Testis (tissue), 3 donors: ENCODE data around the gene PPP6R3. TPM values are rescaled to one million over a fixed set of nuclear protein-coding genes. Genes with fewer than 3 reads are reported as not detected.

ENCODE experiments used
- DNase-seq: peaks from one replicate; pipeline ENCODE4 v3.0.0-alpha.2; 2019
- H3K27ac ChIP-seq, 2 donors: fragments of 200-600 bp; sonication (generic); one replicate each; pipeline ENCODE4 v1.5.1; 2019
- H3K27me3 ChIP-seq: fragments of 200-600 bp; sonication (generic); one replicate; pipeline ENCODE4 v1.5.1; 2019
- H3K36me3 ChIP-seq: fragments of 200-600 bp; sonication (generic); one replicate; pipeline ENCODE4 v1.5.1; 2017; ENCODE audit warnings: low read depth; ENCODE audit errors: missing control alignments
- H3K4me1 ChIP-seq: fragments of 200-600 bp; sonication (generic); one replicate; pipeline ENCODE4 v1.5.1; 2019
- H3K4me3 ChIP-seq, 2 donors: fragments of 200-600 bp; sonication (generic); one replicate each; pipeline ENCODE4 v1.5.1; 2017 to 2019
- H3K9me3 ChIP-seq: fragments of 200-600 bp; sonication (generic); one replicate; pipeline ENCODE4 v1.5.1; 2017
- CTCF ChIP-seq, 3 experiments: fragments of 450-650 bp in 2 of 3; fragments of 200-600 bp in 1 of 3; sonication (generic) in 1 of 3; IDR thresholded peaks; one replicate each; pipeline ENCODE4 v1.5.1; 2016 to 2019; ENCODE audit warnings: antibody characterized with exemption in 3 of 3, mild to moderate bottlenecking in 2 of 3, moderate library complexity in 1 of 3
- POLR2A ChIP-seq: fragments of 450-650 bp; IDR thresholded peaks from one replicate; pipeline ENCODE4 v1.6.1; 2017; ENCODE audit warnings: antibody characterized with exemption, mild to moderate bottlenecking, moderate library complexity
- WGBS, 2 donors: methylation state at CpG; one replicate each; pipeline ENCODE4 v1.1.5; 2018; 5-methylcytosine and 5-hydroxymethylcytosine counted together
- intact Hi-C: fragments of 100-400 bp; cut with DNase I; formaldehyde crosslinking; loops from one replicate; pipeline ENCODE4 v1.15.1; 2023; ENCODE audit warnings: low total_unique reads
- polyA plus RNA-seq: library from polyadenylated mRNA; stranded (reverse); fragments of 350-450 nt; fragmentation: Illumina TruSeq; extraction: RNeasy Lipid Tissue Mini Kit (QIAGEN cat#74804); gene quantifications from one replicate; pipeline ENCODE4 v1.2.3, GENCODE V29; 2014; ENCODE audit warnings: low read depth, low replicate concordance; ENCODE audit not compliant: insufficient read depth
- total RNA-seq, 2 donors: library from RNA; depleted of rRNA; stranded (reverse); fragments of >200 nt; gene quantifications; one replicate each; pipeline ENCODE4 v1.2.3, GENCODE V29; 2016

The PPP6R3 gene
- total and polyA plus RNA-seq, 3 donors from 2014 or later, result 88.5 to 190 (median 188) TPM

- Histone ChIP-seq H3K4me1 (no peaks in the 10 kb centered on the region), H3K4me3 (no peak overlapping the region), H3K36me3 (no peaks in the 10 kb centered on the region), H3K9me3 (no peaks in the 10 kb centered on the region), H3K27me3 (no peaks in the 10 kb centered on the region), H3K27ac (no peak overlapping the region)
- 67 to 70% methylated on average over 10 to 16 of the region's 16 CpGs for WGBS, 2 donors
- TF ChIP-seq POLR2A, result no peak
- TF ChIP-seq CTCF (IDR thresholded peaks at IDR 0.05), result no peak
- no peak for DNase-seq
- intact Hi-C loops, result no loop called here
Observed at GRCh38 chr11:68651985-68652682, 191.6 kb downstream of the PPP6R3 start.

DNA sequence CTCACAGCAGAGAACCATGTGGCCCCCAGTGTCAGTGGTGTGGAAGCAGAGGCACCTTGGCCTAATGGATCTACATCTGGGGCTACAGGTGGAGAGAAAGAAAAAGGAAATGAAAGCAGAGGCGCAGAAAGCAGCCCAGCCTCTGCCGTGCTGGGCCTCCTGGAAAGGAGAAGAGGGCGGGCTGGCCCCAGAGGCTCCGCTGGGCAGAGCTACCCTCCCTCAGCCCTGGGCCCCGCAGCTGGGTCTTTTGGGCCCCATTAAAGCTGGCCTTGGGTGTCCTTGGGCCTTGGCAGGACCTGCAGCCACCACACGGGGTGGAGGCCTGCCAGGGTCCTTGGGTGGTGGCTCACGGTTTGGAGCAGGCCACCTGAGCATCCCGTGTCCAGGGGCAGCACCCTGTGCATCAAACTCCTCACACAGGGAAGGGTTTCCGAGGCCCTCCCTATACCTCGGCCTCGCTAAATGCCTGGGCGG, 192.2 kb downstream of the PPP6R3 start:
- H3K27me3 ChIP-seq, result no peaks in the 10 kb centered on the region
- H3K4me1 ChIP-seq, result no peaks in the 10 kb centered on the region
- H3K27ac ChIP-seq, result no peak overlapping the region
- H3K36me3 ChIP-seq, result no peaks in the 10 kb centered on the region
- no peak for DNase-seq
- no peak for TF ChIP-seq CTCF (IDR thresholded peaks at IDR 0.05)
- no peak for TF ChIP-seq POLR2A
- intact Hi-C loops, result no loop called here
- WGBS, 2 donors, result 86 to 91% methylated on average over 9 to 12 of the region's 12 CpGs
- H3K9me3 ChIP-seq, result no peaks in the 10 kb centered on the region
- no peak overlapping the region for H3K4me3 ChIP-seq

- Histone ChIP-seq H3K4me1 (peaks cover under 1% of the 10 kb centered on the region), H3K9me3 (no peaks in the 10 kb centered on the region), H3K27ac (no peak overlapping the region), H3K36me3 (no peaks in the 10 kb centered on the region), H3K27me3 (no peaks in the 10 kb centered on the region), H3K4me3 (no peak overlapping the region)
- TF ChIP-seq POLR2A (no peak), CTCF (IDR thresholded peaks at IDR 0.05) (no peak)
- no peak for DNase-seq
- intact Hi-C loops, result no loop called here
- 78 to 96% methylated on average over 8 to 24 of the region's 24 CpGs for WGBS, 2 donors
Observed at GRCh38 chr11:68653486-68654430, 193.2 kb downstream of the PPP6R3 start.

DNA sequence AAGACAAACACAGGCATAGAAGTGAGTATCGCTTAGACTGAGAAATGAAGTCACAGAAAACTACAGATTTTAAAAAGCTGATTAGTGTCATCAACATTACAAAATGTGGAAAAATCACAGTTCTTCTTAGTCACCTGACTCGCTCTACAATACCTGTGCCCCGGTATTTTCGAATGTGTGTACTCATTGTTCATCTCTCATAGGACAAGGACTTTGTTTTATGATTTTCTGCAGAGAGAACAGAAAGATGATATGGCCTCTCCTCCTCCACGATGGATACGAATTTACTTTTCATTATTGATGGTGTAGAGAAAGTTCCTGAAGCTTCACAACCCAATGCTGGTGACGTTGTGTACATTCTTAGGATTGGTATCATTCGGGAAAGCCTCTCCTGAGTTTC, 194.4 kb downstream of the PPP6R3 start:
- Histone ChIP-seq H3K4me3 (no peak overlapping the region), H3K27me3 (no peaks in the 10 kb centered on the region), H3K36me3 (no peaks in the 10 kb centered on the region), H3K4me1 (peaks cover 11% of the 10 kb centered on the region), H3K27ac (no peak overlapping the region), H3K9me3 (no peaks in the 10 kb centered on the region)
- WGBS, 2 donors, result 92 to 95% methylated on average over 8 of the region's 8 CpGs
- no peak for TF ChIP-seq POLR2A
- TF ChIP-seq CTCF (IDR thresholded peaks at IDR 0.05), result no peak
- intact Hi-C loops, result no loop called here
- DNase-seq, result no peak
